Measurements from ENCODE around the gene ASPHD1. TPM values are rescaled to one million over a fixed set of nuclear protein-coding genes. Genes with fewer than 3 reads are reported as not detected.
"Not testable (repeated sequence)": the region's sequence is repeated elsewhere in the genome, so short reads cannot be mapped to it uniquely, and the experiment has no call there.

The ASPHD1 gene
- total RNA-seq, 8 experiments from 2014 or later: 8.9 to 30.8 (median 16.9) TPM

DNA sequence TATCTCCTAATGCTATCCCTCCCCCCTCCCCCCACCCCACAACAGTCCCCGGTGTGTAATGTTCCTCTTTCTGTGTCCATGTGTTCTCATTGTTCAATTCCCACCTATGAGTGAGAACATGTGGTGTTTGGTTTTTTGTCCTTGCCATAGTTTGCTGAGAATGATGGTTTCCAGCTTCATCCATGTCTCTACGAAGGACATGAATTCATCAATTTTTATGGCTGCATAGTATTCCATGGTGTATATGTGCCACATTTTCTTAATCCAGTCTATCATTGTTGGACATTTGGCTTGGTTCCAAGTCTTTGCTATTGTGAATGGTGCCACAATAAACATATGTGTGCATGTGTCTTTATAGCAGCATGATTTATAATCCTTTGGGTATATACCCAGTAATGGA lies 31.5 kb downstream of the ASPHD1 start:
- WGBS, 10 experiments: no CpG with 5 or more reads among the region's 2 CpGs
- ATAC-seq (replicated peaks in 6 of 8); H3K4me3 ChIP-seq; H3K27ac ChIP-seq: not testable (repeated sequence)
- H3K4me1 ChIP-seq (replicated peaks in 1 of 2): peaks cover 11 to 14% of the 10 kb centered on the region in 2 donors
- in situ Hi-C loops (cut with MboI; ENCODE audit: low pct_unique_long_range_greater_than_20kb in 2 of 9, low sequenced_read_pairs in 9 of 9, unreplicated experiment in 9 of 9): loop anchor here in 1 of 9 experiments (10.0 kb wide), 1 partner anchor 57 kb away; no protein-coding TSS in a partner anchor

- WGBS, 10 experiments: 0 to 79% (median 33%) methylated on average over 1 to 3 of the region's 4 CpGs; no CpG with 5 or more reads in 6 of the 10 experiments
- in situ Hi-C loops (cut with MboI; ENCODE audit: low pct_unique_long_range_greater_than_20kb in 2 of 9, low sequenced_read_pairs in 9 of 9, unreplicated experiment in 9 of 9): no loop called here
Measured at GRCh38 chr16:29940656-29941055, 40.4 kb downstream of the ASPHD1 start.

GRCh38 chr16:29943846-29944799 lies 43.8 kb downstream of the ASPHD1 start:
- H3K4me3 ChIP-seq: no peak overlapping the region
- 11 to 92% (median 51%) methylated on average over 1 to 10 of the region's 11 CpGs; no CpG with 5 or more reads in 1 of the 10 experiments for WGBS, 10 experiments
- ATAC-seq (replicated peaks in 6 of 8): peak; percentile 63 to 100 (median 90)
- in situ Hi-C loops (cut with MboI; ENCODE audit: low pct_unique_long_range_greater_than_20kb in 2 of 9, low sequenced_read_pairs in 9 of 9, unreplicated experiment in 9 of 9): no loop called here
- H3K4me1 ChIP-seq (replicated peaks in 1 of 2): peaks cover 0 to 3% of the 10 kb centered on the region in 2 donors
- no peak overlapping the region for H3K27ac ChIP-seq

More at GRCh38 chr16:29940656-29941055, 40.4 kb downstream of the ASPHD1 start:
- no peak overlapping the region for H3K4me3 ChIP-seq
- H3K4me1 ChIP-seq (replicated peaks in 1 of 2): peaks cover 0 to 3% of the 10 kb centered on the region in 2 donors
- H3K27ac ChIP-seq: no peak overlapping the region
- ATAC-seq (replicated peaks in 6 of 8): no peak

DNA sequence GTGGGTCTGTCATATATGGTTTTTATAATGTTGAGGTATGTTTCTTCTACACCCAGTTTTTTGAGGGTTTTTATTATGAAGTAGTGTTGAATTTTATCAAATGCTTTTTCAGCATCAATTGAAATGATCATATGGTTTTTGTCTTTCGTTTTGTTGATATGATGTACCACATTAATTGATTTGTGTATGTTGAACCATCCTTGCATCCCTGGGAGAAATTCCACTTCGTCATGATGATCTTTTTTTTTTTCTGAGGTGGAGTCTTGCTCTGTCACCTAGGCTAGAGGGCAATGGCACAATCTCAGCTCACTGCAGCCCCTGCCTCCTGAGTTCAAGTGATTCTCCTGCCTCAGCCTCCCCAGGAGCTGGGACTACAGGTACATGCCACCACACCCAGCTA lies 47.6 kb downstream of the ASPHD1 start:
- H3K27ac ChIP-seq: no peak overlapping the region
- H3K4me3 ChIP-seq: no peak overlapping the region
- H3K4me1 ChIP-seq (replicated peaks in 1 of 2): no peaks in the 10 kb centered on the region
- no peak for ATAC-seq (replicated peaks in 6 of 8)
- 0 to 94% (median 51%) methylated on average over 1 to 2 of the region's 2 CpGs; no CpG with 5 or more reads in 4 of the 10 experiments for WGBS, 10 experiments
- in situ Hi-C loops (cut with MboI; ENCODE audit: low pct_unique_long_range_greater_than_20kb in 2 of 9, low sequenced_read_pairs in 9 of 9, unreplicated experiment in 9 of 9): no loop called here

DNA sequence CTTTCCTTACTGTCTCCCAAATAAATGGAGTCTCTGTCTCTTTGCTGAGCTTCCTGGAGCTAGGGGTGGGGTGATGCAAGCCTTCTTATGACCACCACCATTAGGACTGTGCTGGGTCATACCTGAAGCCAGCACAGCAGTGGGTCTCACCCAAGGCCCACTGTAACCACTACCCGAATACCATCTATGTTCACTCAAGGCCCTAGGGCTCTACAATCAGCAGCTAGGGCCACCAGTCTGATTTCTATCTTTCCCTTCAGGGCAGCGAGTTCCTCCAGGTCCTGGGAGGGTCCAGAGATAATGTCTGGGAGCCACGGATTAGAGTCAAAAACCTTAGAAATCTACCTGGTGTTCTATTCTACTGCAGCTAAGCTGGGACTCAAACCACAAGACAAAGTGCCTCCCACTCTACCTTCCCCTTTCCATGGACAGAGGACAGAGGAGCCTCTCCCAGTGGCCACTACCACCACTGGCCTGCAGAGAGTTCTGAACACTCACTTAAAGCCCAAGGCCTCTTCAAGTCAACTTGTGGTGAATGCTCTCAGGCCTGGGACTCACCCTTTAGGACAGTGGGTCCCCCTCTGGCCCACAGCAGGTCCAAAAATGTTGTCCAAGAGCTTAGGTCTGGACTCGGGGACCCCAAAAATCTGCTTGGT lies 50.6 kb downstream of the ASPHD1 start:
- in situ Hi-C loops (cut with MboI; ENCODE audit: low pct_unique_long_range_greater_than_20kb in 2 of 9, low sequenced_read_pairs in 9 of 9, unreplicated experiment in 9 of 9): loop anchor here in 1 of 9 experiments (25.0 kb wide), 1 partner anchor 89 kb away; the partner anchor contains the start of gene CDIPT
- WGBS, 10 experiments: 23 to 92% (median 79%) methylated on average over 2 to 4 of the region's 4 CpGs; no CpG with 5 or more reads in 3 of the 10 experiments
- no peaks in the 10 kb centered on the region for H3K4me1 ChIP-seq (replicated peaks in 1 of 2)
- no peak overlapping the region for H3K27ac ChIP-seq
- no peak overlapping the region for H3K4me3 ChIP-seq
- no peak for ATAC-seq (replicated peaks in 6 of 8)

GRCh38 chr16:29951625-29952365 lies 51.5 kb downstream of the ASPHD1 start:
- Histone ChIP-seq H3K4me3 (no peak overlapping the region), H3K27ac (no peak overlapping the region), H3K4me1 (replicated peaks in 1 of 2) (no peaks in the 10 kb centered on the region)
- peak in 1 of 8 experiments; percentile 55 for ATAC-seq (replicated peaks in 6 of 8)
- 70 to 100% (median 87%) methylated on average over 1 to 4 of the region's 8 CpGs; no CpG with 5 or more reads in 1 of the 10 experiments for WGBS, 10 experiments
- in situ Hi-C loops (cut with MboI; ENCODE audit: low pct_unique_long_range_greater_than_20kb in 2 of 9, low sequenced_read_pairs in 9 of 9, unreplicated experiment in 9 of 9): loop anchor here in 1 of 9 experiments (25.0 kb wide), 1 partner anchor 89 kb away; the partner anchor contains the start of gene CDIPT

Other genes with a start within 250 kb of the ASPHD1 start
- gene SPN, start 237.2 kb upstream of the ASPHD1 start, total RNA-seq: 1 to 10 TPM in 1 of 8 experiments, under 1 TPM in 7; 0.07 to 1.1 (median 0.35) TPM
- 100 to 1,000 TPM in 1 of 8 experiments, 10 to 100 TPM in 7; 37.7 to 133 (median 52.8) TPM for gene QPRT, start 221.3 kb upstream of the ASPHD1 start, total RNA-seq
- under 1 TPM in 6 of 8 experiments, not detected in 2; 0.05 to 0.28 (median 0.16) TPM for gene C16orf54, start 154.5 kb upstream of the ASPHD1 start, total RNA-seq
- gene ZG16, start 122.2 kb upstream of the ASPHD1 start, total RNA-seq: under 1 TPM in 5 of 8 experiments, not detected in 3; 0.08 to 0.19 (median 0.10) TPM
- gene KIF22, start 109.7 kb upstream of the ASPHD1 start, total RNA-seq: 10 to 100 TPM; 16.1 to 96.3 (median 24.4) TPM
- 100 to 1,000 TPM in 7 of 8 experiments, 10 to 100 TPM in 1; 80.2 to 354 (median 177) TPM for gene MAZ, start 94.0 kb upstream of the ASPHD1 start, total RNA-seq
- gene PRRT2, start 88.3 kb upstream of the ASPHD1 start, total RNA-seq: 10 to 100 TPM in 5 of 8 experiments, 1 to 10 TPM in 3; 1.4 to 72.7 (median 28.4) TPM
- 10 to 100 TPM; 13.7 to 53.0 (median 28.2) TPM for gene PAGR1, start 84.3 kb upstream of the ASPHD1 start, total RNA-seq
- gene MVP, start 80.0 kb upstream of the ASPHD1 start, total RNA-seq: 100 to 1,000 TPM in 1 of 8 experiments, 10 to 100 TPM in 4, 1 to 10 TPM in 3; 3.2 to 179 (median 31.0) TPM
- gene CDIPT, start 37.3 kb upstream of the ASPHD1 start, total RNA-seq: 10 to 100 TPM; 38.1 to 64.9 (median 44.0) TPM
- gene SEZ6L2, start 938 bp upstream of the ASPHD1 start, total RNA-seq: 10 to 100 TPM; 20.4 to 95.6 (median 70.1) TPM
- gene KCTD13, start 25.7 kb downstream of the ASPHD1 start, total RNA-seq: 10 to 100 TPM in 6 of 8 experiments, 1 to 10 TPM in 2; 9.1 to 82.6 (median 15.2) TPM
- gene TMEM219, start 61.6 kb downstream of the ASPHD1 start, total RNA-seq: 10 to 100 TPM; 34.4 to 77.6 (median 56.2) TPM
- 10 to 100 TPM; 27.0 to 54.4 (median 38.6) TPM for gene TAOK2, start 73.4 kb downstream of the ASPHD1 start, total RNA-seq
- 10 to 100 TPM in 7 of 8 experiments, 1 to 10 TPM in 1; 7.9 to 30.4 (median 16.9) TPM for gene HIRIP3, start 95.1 kb downstream of the ASPHD1 start, total RNA-seq
- 10 to 100 TPM; 31.9 to 61.2 (median 54.2) TPM for gene INO80E, start 95.8 kb downstream of the ASPHD1 start, total RNA-seq
- gene DOC2A, start 110.5 kb downstream of the ASPHD1 start, total RNA-seq: 1 to 10 TPM in 7 of 8 experiments, under 1 TPM in 1; 0.31 to 8.1 (median 4.0) TPM
- gene C16orf92, start 122.7 kb downstream of the ASPHD1 start, total RNA-seq: under 1 TPM in 5 of 8 experiments, not detected in 3; 0.43 to 0.90 (median 0.52) TPM
- gene TLCD3B, start 130.8 kb downstream of the ASPHD1 start, total RNA-seq: 10 to 100 TPM in 4 of 8 experiments, 1 to 10 TPM in 2, under 1 TPM in 2; 0.56 to 27.1 (median 10.3) TPM
- gene ALDOA, start 165.3 kb downstream of the ASPHD1 start, total RNA-seq: 1,000 to 10,000 TPM in 6 of 8 experiments, 100 to 1,000 TPM in 2; 475 to 1,633 (median 1,146) TPM
- gene PPP4C, start 175.5 kb downstream of the ASPHD1 start, total RNA-seq: 10 to 100 TPM; 40.1 to 83.7 (median 62.7) TPM
- 1 to 10 TPM in 2 of 8 experiments, under 1 TPM in 6; 0.25 to 1.6 (median 0.63) TPM for gene TBX6, start 191.4 kb downstream of the ASPHD1 start, total RNA-seq
- gene YPEL3, start 195.7 kb downstream of the ASPHD1 start, total RNA-seq: 10 to 100 TPM; 19.9 to 62.2 (median 35.8) TPM
- 1 to 10 TPM; 1.1 to 3.0 (median 2.1) TPM for gene GDPD3, start 213.0 kb downstream of the ASPHD1 start, total RNA-seq
- gene MAPK3, start 222.7 kb downstream of the ASPHD1 start, total RNA-seq: 10 to 100 TPM; 16.1 to 56.6 (median 31.8) TPM